ENCODE measurements around the gene CDKN1A. TPM values are rescaled to one million over a fixed set of nuclear protein-coding genes. Genes with fewer than 3 reads are reported as not detected.

The CDKN1A gene
- total and polyA plus RNA-seq, 9 of the 15 experiments (the other 6 are each of a cell fraction or from before 2014, with no cell fraction given): 0.25 to 8.1 (median 5.1) TPM

DNA sequence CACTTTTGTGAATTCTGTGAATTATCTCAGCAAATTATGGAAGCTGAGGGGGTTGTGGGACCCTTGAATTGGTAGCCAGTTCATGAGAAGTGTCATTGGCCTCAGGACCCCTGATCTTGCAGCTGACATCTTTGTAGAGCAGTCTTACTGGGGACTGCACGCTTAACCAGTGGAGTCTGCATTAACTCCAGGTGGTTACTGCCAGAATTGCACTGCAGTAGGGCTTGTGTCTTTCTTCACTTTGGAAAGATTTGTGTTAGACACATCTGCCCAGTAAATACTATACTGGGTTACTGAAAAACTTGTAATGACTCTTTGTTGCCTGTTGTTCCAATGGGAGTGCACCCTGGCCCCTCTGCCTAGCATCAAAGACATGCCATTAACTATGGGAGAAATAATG, 21.2 kb upstream of the CDKN1A start (continued):
- TF ChIP-seq, protein P1, sequence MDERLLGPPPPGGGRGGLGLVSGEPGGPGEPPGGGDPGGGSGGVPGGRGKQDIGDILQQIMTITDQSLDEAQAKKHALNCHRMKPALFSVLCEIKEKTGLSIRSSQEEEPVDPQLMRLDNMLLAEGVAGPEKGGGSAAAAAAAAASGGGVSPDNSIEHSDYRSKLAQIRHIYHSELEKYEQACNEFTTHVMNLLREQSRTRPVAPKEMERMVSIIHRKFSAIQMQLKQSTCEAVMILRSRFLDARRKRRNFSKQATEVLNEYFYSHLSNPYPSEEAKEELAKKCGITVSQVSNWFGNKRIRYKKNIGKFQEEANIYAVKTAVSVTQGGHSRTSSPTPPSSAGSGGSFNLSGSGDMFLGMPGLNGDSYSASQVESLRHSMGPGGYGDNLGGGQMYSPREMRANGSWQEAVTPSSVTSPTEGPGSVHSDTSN (CRISPR knock-in tag; IDR thresholded peaks at IDR 0.05; ENCODE audit: low read depth): no peak
- TF ChIP-seq, protein P1 (tag; conservative IDR thresholded peaks at IDR 0.05; ENCODE audit: low read depth): no peak

DNA sequence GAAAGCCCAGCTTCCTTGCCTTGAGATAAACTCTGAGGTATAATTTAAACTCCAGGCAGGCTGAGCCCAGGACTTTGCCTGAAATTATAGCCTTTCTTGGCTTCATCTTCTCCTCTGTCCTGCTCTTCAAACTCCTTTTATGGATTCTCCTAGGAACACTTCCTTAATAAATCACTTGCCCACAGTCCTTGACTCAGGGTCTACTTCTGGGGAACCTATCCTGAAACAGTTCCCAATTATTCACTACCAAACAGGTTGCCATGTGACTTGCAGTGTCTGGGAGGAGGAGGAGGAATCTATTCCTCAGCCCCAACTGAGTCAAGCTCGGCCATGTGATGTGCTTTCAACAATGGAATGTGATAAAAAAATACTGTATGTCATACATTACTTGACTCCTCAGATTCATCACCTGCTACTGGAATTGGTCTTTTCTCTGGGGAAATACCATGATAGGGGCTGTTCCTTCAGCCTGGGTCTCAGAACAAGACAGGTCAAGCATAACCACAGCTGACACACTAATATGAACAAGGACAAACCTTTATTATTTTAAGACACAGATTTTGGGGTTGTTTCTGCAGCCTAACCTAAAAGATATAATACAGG, 20.5 kb upstream of the CDKN1A start:
- Histone ChIP-seq H3K79me2 (ENCODE audit: control insufficient read depth, insufficient read depth, low read length) (no peaks in the 10 kb centered on the region), H2AFZ (ENCODE audit: low read depth, low read length) (no peak overlapping the region), H3K9ac (ENCODE audit: insufficient read depth in 1 of 2, low read depth in 2 of 2, low read length in 2 of 2) (no peak overlapping the region), H4K20me1 (replicated peaks; ENCODE audit: control insufficient read depth, insufficient read depth, low read length) (0 out of 2 replicates have a peak, but pooled peaks cover 2% of the 10 kb centered on the region), H3K4me2 (ENCODE audit: insufficient read depth, low read length) (no peak overlapping the region), H3K4me3 (no peak overlapping the region), H3K27me3 (ENCODE audit: control insufficient read depth in 2 of 2, insufficient read depth in 2 of 2, low read length in 2 of 2) (peaks cover 37 to 59% of the 10 kb centered on the region in 2 experiments), H3K9me3 (replicated peaks; ENCODE audit: control insufficient read depth, insufficient read depth, low read depth, low read length) (no peaks in the 10 kb centered on the region), H3K4me1 (replicated peaks in 1 of 2; ENCODE audit: control insufficient read depth in 2 of 2, insufficient read depth in 2 of 2, low read length in 2 of 2) (peaks cover 7 to 15% of the 10 kb centered on the region in 2 experiments; a peak in 4 of 5 replicates), H3K9me1 (ENCODE audit: control insufficient read depth, insufficient read depth, low read length) (no peaks in the 10 kb centered on the region), H3K27ac (ENCODE audit: extremely low read depth, low read depth, low read length) (no peak overlapping the region), H3K36me3 (ENCODE audit: control insufficient read depth, insufficient read depth, low read length) (no peaks in the 10 kb centered on the region)
- ATAC-seq (no peak), FAIRE-seq (no peak), DNase-seq (ENCODE audit: extremely low read depth in 1 of 4, low spot score in 3 of 4) (no peak)
- CTCF ChIA-PET (ENCODE audit: low intra/inter-chr PET ratio): no interaction called here
- BruUV-seq (replicated peaks): no TSS peak
- in situ Hi-C loops (cut with MboI): no loop called here
- intact Hi-C loops (cut with micrococcal nuclease): no loop called here
- POLR2A ChIA-PET: interaction anchor here (1.0 kb wide), 1 partner anchor 9 kb away, joined by 6 read pairs; no protein-coding TSS in a partner anchor
- TF ChIP-seq, protein P2, sequence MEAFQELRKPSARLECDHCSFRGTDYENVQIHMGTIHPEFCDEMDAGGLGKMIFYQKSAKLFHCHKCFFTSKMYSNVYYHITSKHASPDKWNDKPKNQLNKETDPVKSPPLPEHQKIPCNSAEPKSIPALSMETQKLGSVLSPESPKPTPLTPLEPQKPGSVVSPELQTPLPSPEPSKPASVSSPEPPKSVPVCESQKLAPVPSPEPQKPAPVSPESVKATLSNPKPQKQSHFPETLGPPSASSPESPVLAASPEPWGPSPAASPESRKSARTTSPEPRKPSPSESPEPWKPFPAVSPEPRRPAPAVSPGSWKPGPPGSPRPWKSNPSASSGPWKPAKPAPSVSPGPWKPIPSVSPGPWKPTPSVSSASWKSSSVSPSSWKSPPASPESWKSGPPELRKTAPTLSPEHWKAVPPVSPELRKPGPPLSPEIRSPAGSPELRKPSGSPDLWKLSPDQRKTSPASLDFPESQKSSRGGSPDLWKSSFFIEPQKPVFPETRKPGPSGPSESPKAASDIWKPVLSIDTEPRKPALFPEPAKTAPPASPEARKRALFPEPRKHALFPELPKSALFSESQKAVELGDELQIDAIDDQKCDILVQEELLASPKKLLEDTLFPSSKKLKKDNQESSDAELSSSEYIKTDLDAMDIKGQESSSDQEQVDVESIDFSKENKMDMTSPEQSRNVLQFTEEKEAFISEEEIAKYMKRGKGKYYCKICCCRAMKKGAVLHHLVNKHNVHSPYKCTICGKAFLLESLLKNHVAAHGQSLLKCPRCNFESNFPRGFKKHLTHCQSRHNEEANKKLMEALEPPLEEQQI (IDR thresholded peaks at IDR 0.05): no peak
- TF ChIP-seq ZNF165 (CRISPR knock-in tag; IDR thresholded peaks at IDR 0.05; ENCODE audit: borderline replicate concordance): no peak
- 0% methylated on average over 1 of the region's 1 CpG for WGBS (ENCODE audit: insufficient coverage, low coverage, missing lambda C conversion rate)

All from K562 (cell line).